Activated T-helper 1 cell treated with Interleukin-2 at 50 U/mL for 16 hours (primary cell): ENCODE results near the gene TLR1.
A peak's percentile ranks its signal among the peaks of the same experiment; 100 is the strongest.
"Not testable (repeated sequence)": the region's sequence is repeated elsewhere in the genome, so short reads cannot be mapped to it uniquely, and the experiment has no call there.

Experiments used
- DNase-seq: peaks from one replicate; pipeline ENCODE4 v3.0.0-alpha.2; 2020; ENCODE audit warnings: low read depth

TLR1 gene

DNA sequence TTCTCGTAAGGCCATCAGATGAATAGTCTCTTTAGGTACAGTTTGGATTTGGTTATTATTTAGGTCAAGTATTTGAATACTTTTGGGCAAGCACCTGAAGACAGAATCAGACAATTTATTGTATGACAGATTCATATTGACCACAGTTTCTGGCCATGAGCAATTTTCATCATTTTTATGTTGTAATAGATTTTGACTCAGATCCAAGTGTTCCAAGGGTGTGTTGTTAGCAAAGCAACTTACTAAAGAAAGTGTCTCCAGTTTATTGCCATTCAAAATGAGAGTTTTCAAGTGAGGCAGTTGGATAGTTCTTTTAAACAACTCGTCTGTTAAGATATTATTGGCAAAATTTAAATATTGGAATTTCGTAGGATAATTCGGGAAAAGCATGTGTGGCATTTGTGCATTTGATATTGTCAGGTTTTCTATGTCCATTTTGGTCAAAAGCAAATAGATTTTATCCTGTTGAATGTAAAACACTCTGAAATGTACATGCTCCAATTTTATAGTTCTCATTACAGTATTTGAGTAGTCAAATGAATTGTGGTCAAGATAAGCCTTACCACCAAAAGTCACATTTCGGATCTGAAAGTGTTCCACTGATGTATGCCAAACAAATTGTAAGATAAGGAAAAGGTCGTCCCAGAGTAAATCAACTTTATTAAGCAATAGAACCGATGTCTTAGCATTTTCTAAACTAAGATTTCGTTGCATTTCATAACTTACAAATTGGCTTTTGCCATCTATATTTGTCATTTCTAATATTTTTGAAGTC lies 30.2 kb downstream of the TLR1 start:
- no peak for DNase-seq

GRCh38 chr4:38770281-38770680 lies 34.3 kb downstream of the TLR1 start:
- DNase-seq: not testable (repeated sequence)

GRCh38 chr4:38769857-38770256 lies 34.7 kb downstream of the TLR1 start:
- no peak for DNase-seq

GRCh38 chr4:38769441-38769840 lies 35.1 kb downstream of the TLR1 start:
- DNase-seq: no peak

- DNase-seq: no peak
Observed at GRCh38 chr4:38768968-38769394, 35.6 kb downstream of the TLR1 start.

DNA sequence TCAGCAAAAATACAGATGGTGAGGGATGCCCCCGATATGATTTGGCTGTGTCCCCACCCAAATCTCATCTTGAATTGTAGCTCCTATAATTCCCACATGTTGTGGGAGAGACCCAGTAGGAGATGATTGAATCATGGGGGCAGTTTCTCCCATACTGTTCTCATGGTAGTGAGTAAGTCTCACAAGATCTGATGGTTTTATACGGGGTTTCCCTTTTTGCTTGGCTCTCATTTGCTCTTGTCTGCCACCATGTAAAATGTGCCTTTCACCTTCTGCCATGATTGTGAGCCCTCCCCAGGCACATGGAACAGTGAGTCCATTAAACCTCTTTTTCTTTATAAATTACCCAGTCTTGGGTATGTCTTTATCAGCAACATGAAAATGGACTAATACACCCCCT lies 37.7 kb downstream of the TLR1 start:
- not testable (repeated sequence) for DNase-seq

DNA sequence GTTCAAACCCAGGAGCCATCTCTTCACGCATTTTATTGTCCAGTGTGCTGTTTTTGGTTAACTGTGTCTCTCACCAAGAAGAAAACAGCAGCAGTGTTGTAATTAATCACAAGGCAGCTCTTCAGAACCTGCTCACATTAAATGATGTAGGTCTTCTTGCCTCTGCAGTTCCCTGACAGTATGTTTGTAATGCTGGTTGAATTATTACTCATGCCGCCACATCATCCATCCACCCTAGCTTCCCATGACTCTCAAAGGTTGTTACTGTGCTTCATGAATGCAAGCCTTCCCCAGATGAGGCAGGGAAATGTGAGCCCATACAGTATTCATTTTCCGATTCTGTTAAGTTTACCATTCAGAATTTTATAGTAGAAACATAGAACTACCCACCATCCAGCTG lies 39.2 kb downstream of the TLR1 start:
- no peak for DNase-seq

- no peak for DNase-seq
Observed at GRCh38 chr4:38764277-38764676, 40.3 kb downstream of the TLR1 start.

DNA sequence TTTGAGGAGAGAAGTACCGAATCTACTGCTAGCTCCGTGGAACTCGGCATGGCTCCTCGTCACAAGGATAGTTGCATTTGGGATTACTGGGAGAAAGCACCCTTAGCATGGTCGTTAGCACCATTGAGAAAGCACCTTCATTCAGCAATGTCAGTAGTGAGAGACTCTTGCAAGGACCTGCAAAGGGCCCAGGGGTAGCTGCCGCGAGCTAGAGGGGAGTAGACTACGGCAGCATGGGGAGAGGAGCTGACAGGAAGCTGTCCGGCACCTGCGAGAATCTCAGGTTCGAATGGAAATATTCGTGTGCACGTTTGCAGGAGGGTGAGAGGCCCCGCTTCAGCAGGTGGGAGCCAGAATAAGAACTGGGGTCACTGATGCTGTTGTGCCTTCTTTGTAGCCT lies 42.0 kb downstream of the TLR1 start:
- DNase-seq: no peak

DNA sequence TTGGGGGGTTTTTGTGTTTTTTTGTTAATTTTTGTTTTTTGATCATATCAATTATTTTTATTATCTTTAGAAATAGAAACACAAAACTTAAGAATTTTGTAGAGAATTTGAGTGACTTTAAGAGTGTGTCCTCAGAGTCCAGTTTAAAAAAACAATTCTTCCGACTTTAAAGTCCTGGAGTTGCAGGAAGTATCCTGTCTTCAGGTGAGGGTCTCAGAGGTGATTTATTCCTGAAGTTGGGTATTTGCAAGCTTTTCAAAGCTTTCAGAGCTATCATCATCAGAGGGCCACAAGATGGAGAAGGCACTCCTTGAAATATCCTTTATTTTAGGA lies 44.8 kb downstream of the TLR1 start:
- DNase-seq: no peak

GRCh38 chr4:38759113-38759789 lies 45.3 kb downstream of the TLR1 start:
- peak; percentile 11 for DNase-seq

DNA sequence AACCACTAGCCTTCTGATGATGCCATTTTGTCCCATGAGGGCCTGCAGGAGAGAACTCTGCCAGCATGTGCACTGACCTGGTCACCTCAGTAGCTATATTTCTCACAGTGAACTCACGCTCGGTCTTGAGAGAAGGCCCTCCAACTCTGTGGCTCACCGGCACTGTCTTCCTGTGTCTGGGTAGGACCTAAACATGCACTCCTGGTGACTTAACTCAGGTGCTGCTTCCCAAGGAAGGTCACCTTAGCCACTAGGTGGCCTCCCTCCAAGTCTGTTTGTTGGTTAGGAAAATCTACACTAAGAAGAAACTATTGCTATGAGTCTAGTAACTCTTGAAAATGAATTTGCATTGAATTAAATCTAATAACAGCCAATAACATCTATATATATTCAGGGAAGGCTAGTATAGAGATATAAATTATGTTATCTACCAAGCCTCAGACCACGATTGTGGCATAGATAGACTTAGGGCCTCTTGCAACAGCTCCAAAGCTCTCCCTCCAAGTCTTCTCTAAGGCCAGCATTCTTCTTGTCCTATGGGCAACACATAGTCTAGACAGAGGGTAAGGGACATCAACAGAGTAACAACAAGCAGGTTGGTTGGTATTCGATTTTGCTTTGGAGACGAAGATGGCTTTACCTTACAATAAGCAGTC lies 46.5 kb downstream of the TLR1 start:
- no peak for DNase-seq

- DNase-seq: no peak
Observed at GRCh38 chr4:38752941-38753806, 51.4 kb downstream of the TLR1 start.

GRCh38 chr4:38752372-38752940 lies 52.1 kb downstream of the TLR1 start:
- no peak for DNase-seq

DNA sequence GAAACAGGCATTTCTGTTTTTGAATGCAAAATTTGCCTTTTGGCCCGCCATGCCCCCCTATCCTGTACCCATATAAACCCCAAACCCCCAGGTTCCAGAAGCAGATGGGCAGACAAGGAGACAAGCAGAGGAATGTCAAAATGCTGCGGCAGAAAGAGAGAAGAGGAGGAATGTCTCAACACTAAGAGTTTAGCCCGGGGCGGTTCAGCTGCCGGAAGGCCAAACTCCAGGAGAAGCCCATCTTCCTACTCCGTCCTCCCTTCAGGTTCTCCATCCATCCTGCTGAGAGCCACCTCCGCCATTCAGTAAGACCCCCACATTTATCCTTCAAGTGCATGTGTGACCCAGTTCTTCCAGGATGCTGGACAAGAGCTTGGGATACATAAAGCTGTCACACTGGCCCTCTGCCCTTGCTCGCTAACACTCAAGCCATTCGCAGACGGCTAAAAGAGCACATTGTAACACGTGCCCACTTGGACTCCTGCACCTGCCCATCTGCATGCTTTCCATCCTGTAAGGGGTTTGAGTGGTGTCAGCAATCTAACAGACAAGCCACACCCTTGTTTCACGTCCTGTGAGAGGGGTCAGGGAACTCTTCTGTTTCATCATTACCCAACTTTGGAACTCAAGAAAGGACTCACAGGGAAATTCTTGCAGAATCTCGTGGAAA lies 53.1 kb downstream of the TLR1 start:
- no peak for DNase-seq

DNA sequence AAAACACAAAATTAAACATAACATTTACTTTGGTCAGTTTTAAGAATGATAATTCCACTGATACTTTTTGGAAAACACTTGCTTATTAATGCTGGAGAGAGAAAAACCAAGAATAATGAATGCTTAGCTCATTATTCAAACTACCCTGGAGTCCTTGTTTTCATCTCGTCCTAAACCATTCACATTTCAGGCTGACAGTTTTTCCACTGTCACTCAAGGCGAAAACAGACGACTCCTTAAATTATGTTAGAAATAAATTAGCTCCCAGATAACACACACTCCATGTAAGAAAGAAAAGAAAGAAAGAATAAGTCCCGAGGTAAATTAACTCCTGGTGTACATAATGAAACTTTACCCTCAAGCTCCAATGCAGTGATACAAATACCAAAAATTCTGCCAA lies 55.3 kb downstream of the TLR1 start:
- no peak for DNase-seq

DNA sequence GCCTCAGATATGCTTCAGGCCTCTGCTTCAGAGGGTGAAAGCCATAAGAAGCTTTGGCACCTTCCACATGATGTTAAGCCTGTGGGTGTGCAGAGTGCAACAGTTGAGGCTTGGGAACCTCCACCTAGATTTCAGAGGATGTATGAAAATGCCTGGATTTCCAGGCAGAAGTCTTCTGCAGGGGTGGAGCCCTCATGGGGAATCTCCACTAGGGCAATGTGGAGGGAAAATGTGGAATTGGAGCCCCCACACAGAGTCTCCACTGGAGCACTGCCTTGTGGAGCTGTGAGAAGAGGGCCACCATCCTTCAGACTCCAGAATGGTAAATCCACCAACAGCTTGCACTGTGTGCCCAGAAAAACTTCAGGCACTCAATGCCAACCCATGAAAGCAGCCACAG lies 57.0 kb downstream of the TLR1 start:
- no peak for DNase-seq
